HG02798 (cell line): Measurements from ENCODE around the gene SWAP70.
A peak's percentile ranks its signal among the peaks of the same experiment; 100 is the strongest.

Experiments used
- ATAC-seq: cut with Tn5 transposase; IDR thresholded peaks from one replicate; pipeline ENCODE4 v1.9.1; 2021; ENCODE audit warnings: mild to moderate bottlenecking; ENCODE audit not compliant: unreplicated experiment, poor library complexity

SWAP70 gene

DNA sequence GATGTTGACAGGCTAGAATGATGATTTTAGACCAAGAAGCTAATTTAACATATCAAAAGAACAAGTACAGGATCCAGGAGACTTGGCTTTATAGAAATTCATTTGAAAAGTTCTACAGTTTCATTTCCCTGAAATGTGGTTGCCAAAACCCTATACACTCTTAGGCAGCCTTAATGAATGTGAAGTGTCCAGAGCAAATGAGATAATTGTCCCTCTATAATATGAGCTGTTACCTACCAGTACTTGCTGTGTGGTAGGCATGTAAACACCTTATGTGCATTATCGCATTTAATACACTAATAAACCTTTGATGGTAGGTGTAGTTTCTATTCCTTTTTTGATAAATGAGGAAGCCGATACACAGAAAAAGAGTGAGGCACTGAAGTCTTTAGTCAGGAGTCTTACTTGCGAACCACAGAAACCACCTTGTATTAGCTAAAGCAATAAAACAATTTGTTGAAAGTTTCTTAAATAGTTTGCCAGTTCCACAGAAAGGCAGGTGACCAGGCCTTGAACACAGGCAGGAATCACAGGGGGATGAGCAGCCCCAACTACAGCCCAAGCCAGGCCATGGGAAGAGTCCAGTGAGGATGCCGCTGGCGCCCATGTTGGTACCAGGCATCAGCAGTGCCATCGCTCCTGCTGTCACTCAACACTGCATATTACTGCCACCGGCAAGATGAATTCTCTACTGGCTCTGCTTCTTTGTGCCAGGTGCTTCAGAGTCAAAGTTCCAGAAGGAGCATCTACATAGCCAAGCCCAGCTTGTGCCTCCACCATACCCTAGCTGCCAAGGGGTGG is 81.7 kb downstream of the SWAP70 start:
- peak; percentile 58 for ATAC-seq

DNA sequence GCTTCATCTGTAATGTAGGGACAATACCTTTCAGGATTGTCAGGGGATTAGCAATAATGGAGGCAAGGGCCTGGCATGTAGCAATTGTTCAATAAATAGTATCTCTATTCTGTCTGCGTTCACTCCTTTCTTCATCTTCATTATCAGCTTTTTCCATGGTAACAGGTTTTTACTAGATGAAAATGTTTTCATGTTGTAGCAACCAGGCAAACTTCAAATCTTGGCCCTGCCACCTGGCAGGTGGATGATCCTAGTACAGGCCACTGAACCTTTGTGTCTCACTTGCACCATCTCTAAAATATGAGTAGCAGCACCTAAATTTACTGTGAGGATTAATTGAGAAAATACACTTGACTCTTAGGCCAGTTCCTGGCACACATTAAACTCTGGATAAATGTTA is 83.4 kb downstream of the SWAP70 start:
- no peak for ATAC-seq

DNA sequence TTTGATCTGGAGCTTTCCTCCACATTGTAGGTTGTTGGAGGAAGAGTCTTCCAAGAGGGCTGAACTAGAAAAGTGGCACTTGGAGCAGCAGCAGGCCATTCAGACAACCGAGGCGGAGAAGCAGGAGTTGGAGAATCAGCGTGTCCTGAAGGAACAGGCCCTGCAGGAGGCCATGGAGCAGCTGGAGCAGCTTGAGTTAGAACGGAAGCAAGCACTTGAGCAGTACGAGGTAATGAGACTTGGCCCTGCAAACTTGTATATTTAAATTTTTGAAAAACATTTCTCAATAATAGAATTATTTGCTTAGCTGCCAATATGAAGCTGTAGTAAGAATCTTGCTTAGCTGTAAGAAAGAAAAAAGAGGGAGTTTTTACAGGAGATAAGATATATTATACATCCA is 84.0 kb downstream of the SWAP70 start:
- no peak for ATAC-seq

DNA sequence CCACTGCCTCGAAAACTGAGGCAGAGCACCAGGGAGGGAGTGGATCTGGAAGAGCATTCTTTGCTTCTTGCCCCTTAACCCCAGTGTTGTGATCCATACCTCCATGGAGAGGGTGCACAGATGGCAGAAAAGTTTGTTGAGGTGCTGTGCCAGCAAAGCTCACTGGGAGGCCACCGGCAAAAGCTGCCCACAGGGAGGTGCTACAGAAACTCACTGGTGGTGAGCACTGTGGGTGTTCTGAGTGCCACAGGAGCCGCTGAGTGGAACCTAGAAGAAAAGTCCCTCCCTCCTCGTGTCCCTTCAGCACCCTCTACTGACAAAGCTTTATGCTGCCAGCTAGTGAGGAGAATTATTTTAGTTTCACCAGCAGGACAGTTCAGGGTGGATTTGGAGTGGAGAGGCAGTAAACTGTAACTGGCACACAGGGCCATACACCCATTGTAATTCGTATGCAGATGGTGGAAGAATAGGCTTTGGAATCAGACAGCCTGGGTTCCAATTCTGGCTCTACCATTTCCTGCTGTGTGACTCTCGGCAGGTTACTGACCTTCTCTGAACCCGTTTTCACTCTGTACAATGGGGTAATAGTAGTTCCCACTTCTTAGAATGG is 84.6 kb downstream of the SWAP70 start:
- peak; percentile 86 for ATAC-seq

DNA sequence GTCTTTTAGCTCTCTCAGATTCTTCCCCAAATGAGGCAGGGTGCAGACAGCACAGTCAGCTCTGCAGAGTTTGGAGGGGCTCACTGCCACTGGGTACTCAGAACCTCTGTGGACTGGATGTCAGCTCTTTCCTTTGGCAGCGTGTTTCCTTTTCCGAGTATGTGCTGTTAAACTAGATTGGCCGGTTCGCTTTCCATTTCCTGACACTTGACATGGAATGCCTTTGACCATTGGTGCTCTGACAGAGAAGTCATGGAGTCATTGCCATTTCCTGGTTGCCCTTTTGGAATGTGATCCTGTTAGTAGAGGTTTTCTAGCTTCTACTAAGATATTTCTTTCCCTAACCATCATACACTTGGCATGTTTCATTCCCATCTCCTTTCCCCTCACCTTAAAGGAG is 86.7 kb downstream of the SWAP70 start:
- no peak for ATAC-seq

DNA sequence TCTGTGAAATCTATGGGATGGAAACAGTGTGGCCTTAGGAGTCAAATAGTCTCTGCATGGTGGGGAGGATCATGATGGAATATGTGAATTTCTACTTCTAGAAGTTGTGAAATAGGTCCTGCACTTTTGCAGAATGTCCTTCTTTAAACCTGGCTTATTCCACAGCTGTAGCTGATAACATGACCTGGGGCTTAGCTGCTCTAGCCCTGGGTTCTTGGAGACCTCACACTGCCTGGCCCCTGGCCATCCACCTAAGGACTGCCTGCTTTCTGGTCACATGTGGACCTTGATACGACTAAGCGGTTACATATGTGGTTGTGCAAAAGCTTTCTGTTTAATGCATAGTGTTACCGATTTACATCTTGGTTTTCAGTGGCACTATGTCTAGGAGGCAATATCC is 88.2 kb downstream of the SWAP70 start:
- no peak for ATAC-seq

DNA sequence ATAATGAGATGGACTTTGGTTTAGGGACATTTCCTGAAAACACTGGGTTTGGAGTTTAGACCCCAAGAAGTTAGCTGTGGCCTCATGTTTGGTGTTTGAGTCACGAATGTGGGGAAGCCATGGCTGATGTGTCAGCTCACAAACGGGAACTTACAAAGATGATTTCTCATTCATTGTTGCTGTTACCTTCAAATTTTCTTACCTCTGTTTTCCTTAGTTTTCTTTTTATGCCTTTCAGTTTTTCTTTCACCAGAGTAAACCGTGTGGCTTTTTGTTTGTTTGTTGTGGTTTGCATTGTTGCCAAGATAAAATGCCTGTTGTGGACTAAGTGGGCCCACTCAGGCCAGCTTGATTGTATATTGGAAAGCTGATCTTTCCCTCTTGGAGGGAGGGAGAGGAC is 89.1 kb downstream of the SWAP70 start:
- ATAC-seq: no peak

DNA sequence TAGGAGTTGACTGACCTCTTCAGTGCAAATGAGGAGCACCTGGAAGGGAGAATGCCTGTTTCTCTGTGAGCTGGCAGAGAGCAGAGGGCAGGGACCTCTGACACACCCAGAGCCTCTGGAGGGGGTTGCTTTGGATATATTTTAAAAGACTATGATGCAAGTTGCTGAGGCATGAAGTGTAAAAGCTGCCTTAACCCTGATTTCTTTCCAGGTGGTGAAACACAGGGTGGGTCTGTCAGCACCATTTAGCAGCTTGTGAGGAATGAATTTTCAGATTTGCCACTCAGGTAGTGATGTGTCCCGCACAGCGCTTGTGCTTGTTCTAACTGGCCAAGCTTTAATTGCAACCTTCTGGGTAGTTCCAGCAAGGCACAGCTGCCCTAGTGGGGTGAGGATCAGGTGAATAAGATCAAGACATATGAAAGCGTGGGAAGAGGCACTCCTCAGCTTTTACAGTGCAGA is 90.2 kb downstream of the SWAP70 start:
- ATAC-seq: no peak

DNA sequence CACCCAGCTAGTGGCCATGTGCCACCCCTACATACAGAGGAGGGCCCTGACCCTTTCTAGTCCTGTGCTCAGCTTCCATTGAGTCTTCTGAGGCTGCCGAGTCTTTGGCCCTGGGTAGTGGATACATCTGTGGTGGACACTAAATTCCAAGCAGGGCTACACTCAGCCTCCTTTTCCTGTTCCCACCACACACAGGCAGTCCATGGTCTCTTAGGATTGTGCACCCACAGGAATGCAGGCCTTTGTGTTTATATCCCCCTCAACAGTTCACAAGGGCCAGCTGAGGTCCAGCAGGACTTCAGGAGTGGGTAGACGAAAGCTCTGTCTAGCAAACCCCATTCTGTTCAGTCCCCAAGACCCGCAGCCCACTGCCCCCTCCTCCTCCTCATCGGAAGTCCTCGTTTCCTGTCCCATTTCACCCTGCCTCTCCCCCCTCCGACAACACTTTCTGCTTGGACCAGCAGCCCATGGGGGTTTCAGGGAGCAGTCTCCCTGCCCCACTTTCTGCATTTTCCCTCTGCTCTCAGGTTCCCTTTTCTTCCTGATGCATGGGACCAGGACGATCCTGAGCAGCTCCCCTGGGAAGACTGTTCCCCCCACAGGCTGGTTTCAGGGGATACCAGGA is 91.8 kb downstream of the SWAP70 start:
- ATAC-seq: no peak

DNA sequence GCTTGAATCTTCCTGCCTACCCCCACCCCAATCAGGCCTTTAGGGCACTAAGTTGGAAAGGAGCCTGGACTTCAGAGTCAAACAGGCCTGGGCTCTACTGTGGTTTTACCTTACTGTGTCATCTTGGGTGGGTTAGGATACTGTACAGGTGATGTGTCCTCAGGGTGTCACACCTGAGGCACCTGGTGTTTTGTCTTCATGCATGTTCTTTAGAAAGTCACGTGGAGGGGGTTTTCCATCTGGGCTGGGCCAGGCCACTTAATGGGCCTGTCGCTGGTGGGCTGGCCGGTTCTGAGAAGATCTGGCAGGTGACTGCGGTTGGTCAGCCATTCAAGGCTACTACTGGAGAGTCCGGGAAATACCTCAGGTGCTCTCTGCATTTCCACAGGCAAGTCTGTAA is 92.6 kb downstream of the SWAP70 start:
- no peak for ATAC-seq

DNA sequence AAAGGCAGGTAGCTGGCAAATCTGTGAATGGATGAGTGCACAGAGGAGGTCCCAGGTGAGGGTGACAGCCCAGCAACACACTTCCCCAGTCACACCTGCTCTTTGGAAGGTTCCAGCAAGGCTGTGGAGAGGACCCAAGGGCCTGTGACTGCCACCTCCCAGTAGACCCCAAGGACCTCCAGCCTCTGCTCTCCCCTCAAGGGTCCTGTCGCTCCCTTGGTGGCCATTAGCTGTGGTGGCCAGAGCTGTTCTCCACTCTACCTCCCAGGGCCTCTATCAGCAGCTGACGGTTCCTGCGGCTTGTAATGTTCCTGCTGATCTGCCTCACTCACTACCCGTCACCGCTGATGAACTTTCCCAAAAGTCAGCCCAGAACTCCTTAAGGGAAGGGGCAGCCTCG is 93.0 kb downstream of the SWAP70 start:
- no peak for ATAC-seq

DNA sequence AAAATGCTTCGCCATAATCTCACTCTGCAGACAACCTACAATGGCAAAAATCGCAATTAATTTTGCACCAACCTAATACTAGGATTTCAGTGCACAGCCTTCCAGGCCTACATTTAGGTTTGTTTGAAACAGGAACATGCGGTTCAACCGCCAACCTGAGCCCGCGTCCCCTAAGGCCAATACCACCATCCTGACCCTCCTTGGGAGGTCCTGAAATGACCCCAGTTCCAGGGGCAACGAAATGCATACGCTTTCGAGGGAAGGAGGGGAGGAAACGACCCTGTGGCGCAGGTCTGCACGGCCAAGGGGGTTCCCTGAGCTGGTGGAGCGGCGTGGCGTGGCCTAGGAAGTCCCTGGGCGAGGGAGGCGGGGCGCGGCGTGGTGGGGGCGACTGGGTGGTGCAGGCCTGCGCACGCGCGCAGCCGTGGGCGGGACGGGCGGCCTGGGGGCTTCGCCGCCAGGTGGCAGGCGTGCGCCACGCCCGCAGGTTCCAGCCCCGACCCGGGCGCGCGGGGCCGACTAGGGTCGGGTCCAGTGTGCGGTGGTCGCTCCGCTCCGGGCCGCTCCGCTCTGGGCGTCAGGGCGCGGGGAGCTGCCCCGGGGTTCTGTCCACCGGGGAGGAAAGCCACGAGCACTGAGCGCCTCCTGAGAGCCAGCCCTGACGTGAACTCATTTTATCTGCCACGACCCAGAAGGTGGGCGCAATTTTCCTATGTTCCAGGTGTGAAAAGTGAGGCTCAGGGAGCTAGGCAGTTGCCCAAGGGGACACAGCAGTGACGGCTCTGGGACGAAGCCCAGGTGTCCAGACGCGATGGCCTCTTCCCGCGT is 94.1 kb downstream of the SWAP70 start:
- peak; percentile 72 for ATAC-seq

DNA sequence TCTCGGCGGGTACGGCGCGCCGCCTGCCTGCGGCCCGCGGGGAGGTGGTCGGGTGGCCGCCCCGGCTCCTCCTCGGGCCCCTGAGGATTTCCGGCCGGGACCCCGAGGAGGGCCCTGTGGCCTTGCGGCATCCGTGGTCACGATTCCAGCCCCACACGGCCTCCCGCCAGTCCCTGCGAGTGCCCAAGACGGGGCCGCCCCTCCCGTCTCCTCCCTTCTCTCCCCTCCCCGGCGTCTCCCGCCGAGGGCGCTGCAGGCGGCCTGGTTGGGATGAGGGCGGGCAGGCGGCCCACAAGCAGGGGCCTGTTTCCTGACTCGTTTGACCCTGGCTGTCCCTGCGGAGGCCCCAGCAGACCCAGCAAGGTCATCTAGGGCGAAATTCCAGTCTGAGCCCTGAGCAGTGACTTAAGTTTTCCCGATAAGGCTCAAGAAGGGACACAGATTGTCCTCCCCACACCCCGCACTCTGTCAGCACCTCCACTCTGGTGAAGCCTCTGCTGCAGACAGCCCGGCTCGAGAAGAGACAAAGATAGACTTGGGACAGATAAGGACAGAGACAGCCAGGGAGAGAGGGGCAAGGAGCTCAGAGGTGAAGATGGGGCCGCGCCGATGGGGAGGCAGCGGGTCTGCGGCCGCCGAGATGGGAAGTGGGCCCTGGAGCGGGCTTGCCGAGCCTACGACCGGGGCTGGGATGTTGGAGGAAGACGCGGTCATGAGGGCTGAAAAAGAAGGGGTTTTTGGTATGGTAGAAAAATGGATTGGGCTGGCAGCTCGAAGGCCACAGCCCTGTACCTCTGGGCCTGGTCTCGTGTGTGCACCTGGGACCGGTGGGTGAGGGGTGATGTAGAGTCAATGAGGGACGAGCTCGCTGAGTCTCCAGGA is 95.0 kb downstream of the SWAP70 start:
- ATAC-seq: peak; percentile 30

DNA sequence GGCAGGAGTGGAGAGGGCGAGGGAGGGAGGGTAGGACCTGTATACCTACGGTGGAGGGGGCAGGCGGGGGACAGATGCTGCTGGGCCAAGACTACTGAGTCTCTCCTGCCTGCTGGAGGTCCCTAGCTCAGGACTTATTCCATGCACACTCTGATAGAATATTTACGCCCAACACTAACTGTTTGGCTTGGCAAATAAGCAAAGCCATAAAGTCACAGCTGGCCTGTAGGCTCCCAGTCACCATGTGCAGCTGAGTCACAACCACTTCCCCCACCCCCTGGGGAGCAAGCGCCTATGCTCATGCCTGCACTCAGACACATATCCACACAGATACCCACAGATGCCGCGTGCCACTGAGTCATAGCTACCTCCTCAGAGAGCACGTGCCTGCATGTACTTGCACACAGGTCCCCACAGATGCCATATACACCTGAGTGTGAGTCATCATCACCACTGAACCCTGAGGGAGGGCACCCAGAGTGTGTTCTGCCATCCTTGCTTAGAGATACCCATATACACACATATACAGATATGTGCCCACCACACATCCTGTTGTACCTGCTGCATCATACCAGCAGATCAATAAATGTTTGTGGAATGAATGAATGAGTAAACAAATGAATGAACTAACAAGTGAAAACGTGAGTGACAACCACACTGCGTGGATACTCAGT is 95.8 kb downstream of the SWAP70 start:
- ATAC-seq: peak; percentile 49

DNA sequence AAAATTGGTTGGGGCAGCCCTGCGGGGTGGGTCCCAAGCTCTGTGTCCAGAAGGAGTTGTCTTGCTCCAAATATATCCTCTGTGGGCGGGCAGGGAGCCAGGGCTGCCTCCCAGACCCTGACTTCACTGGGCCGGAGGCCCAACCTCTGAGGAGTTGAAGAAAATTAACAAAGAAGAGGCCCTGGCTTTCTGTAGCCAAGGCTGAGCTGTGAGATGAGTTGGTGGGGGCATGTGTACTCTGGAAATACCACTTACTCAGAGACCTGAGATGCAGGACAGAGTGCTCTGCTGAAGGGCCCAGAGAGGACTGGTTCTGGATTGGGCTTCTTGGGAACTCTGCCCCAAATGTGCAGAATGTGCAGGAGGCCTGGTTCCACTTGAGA is 96.3 kb downstream of the SWAP70 start:
- no peak for ATAC-seq

DNA sequence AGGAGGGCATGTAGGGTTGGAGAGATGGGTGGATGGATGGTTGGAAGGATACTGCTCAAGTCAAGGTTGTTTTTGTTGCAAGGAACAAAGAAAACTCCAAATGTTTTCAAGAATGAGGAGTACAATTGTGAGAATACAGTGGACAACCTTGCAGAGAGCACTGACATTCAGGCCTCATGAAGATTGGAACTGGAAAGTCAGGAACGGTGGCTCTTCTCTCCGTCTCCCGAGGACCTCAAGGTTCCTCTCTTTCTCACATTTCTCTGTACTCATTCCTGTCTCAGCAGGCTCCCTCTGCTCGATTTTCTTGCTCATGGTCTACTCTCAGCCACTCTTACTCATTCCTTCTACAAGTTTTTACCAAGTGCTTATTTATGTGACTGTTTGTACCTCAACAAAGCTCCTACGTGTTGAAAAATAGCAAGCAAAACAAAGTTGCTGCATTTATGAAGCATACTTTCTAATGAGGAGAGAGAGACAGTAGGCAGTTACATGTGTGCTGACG is 97.6 kb downstream of the SWAP70 start:
- no peak for ATAC-seq

DNA sequence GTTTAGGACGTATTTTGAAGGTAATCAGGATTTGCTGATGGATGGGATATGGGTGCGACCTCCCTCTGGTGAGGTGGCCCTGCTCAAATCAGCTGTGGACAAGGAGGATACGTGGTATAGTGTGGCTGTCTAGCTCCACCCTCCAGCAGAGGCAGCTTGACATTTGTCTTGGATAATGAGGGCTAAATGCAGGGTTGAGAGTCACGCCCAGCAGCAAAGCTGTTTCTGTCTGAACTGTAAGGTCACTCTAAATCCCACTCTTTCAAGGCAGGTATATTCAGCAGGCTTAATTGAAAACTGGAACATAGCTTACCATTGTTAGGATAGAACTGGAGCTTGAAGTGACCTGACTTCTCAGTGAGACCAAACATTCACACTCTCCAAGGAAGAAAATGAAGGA is 98.7 kb downstream of the SWAP70 start:
- no peak for ATAC-seq

DNA sequence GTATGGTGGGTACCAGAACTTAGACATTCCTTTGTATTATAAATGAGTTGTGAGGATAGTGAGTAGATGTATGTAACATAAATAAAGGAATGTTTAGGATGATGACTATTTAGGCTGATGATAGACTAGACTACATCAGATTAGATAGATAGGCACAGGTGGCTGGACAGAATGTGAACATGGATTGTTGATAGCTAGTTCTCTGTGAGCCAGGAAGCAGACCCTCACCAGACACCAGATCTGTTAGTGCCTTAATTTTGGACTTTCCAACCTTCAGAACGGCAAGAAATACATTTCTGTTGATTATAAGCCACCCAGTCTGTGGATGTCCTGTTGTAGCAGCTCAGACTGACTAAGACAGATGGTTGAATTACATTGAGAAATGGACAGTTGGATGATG is 99.4 kb downstream of the SWAP70 start:
- ATAC-seq: no peak
